ENCODE measurements around the gene NFASC.

The NFASC gene

DNA sequence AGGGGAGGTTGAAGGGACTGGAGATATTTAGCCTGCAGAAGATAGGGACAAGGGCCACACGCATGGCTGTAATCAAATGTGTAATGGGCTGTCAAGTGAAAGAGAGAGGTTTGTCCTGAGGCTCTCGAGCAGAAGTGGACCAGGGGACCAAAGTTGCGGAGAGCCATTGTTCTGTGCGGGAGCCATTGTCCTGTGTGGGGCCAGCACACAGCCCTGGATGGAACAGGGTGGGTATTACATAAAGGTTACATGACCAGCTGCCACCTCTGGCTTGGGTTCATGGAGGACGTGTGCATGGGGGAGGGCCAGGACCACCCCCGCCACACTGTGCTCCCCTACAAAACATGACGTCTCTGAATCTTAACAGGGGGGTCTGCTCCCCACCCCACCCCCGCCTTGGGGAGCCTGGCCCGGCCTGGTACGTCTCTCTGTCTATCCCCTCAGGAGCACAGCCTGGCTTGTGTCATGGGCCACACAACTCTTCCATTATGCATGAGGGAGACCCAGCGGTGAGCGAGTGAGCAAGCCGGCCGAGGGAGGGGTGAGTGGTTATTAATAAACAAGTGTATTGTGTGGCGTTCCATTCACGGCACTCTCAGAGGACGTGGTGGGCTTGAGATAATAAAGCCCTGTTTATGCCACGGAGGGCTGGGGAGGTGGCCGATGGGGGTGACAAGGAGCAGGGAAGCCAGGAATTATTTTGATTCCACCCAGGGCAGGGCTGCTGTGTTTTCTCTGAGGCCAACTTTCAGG lies at the start of gene NFASC:
TSS of gene NFASC (plus strand) at position 703 of the 753 bp plus-strand sequence. CDS start 73,454 bp downstream, outside the sequence.
- no peak for DNase-seq (ENCODE audit: low spot score)
- Histone ChIP-seq H3K4me3 (no peak within 1 kb of the TSS), H3K27ac (peak within 1 kb of the TSS in 1 of 2 donors; percentile 54)

GRCh38 chr1:204821476-204821875 lies 49.2 kb upstream of the NFASC start:
- Histone ChIP-seq H3K27ac (peak overlapping the region; percentile 50 to 63), H3K4me3 (no peak overlapping the region)
- DNase-seq (ENCODE audit: low spot score): no peak
- no peak for TF ChIP-seq CTCF (IDR thresholded peaks at IDR 0.05)

More for the DNA sequence above, at the start of gene NFASC:
- no peak for TF ChIP-seq CTCF (IDR thresholded peaks at IDR 0.05)

- no peak for TF ChIP-seq CTCF (IDR thresholded peaks at IDR 0.05)
- H3K4me3 ChIP-seq: no peak overlapping the region
- H3K27ac ChIP-seq: peak overlapping the region; percentile 44 to 50
- no peak for DNase-seq (ENCODE audit: low spot score)
Measured at GRCh38 chr1:204821924-204822323, 48.7 kb upstream of the NFASC start.

GRCh38 chr1:204826970-204827369 lies 43.7 kb upstream of the NFASC start:
- no peak overlapping the region for H3K27ac ChIP-seq
- no peak overlapping the region for H3K4me3 ChIP-seq
- DNase-seq (ENCODE audit: low spot score): no peak
- TF ChIP-seq CTCF (IDR thresholded peaks at IDR 0.05): no peak

- H3K27ac ChIP-seq: peak overlapping the region; percentile 58 to 84
- H3K4me3 ChIP-seq: peak overlapping the region; percentile 80
- peak; percentile 78 for DNase-seq (ENCODE audit: low spot score)
- no peak for TF ChIP-seq CTCF (IDR thresholded peaks at IDR 0.05)
Measured at GRCh38 chr1:204828352-204828850, 42.3 kb upstream of the NFASC start.

- H3K27ac ChIP-seq: peak overlapping the region; percentile 58 to 84
- peak overlapping the region; percentile 80 for H3K4me3 ChIP-seq
- DNase-seq (ENCODE audit: low spot score): no peak
- no peak for TF ChIP-seq CTCF (IDR thresholded peaks at IDR 0.05)
Measured at GRCh38 chr1:204829133-204829825, 41.4 kb upstream of the NFASC start.

All from coronary artery (tissue), 2 donors.